Nephron progenitor cell (in vitro differentiated cells): Measurements from ENCODE around the gene SYT1.
"Not testable (repeated sequence)": the region's sequence is repeated elsewhere in the genome, so short reads cannot be mapped to it uniquely, and the experiment has no call there.

Source experiments
- DNase-seq: peaks from one replicate; pipeline ENCODE4 v3.0.0; 2021
- H3K27ac Mint-ChIP-seq: 2 replicates; pipeline ENCODE4 v1.8.0; 2021; ENCODE audit warnings: mild to moderate bottlenecking, moderate library complexity, mixed read lengths
- H3K27me3 Mint-ChIP-seq: 2 replicates; pipeline ENCODE4 v1.8.0; 2021; ENCODE audit warnings: mild to moderate bottlenecking, low read depth, mixed read lengths; ENCODE audit not compliant: poor library complexity
- H3K36me3 Mint-ChIP-seq: 2 replicates; pipeline ENCODE4 v1.8.0; 2021; ENCODE audit warnings: low read depth, mixed read lengths
- H3K4me1 Mint-ChIP-seq: 2 replicates; pipeline ENCODE4 v1.8.0; 2021; ENCODE audit warnings: mixed read lengths
- H3K4me3 Mint-ChIP-seq: 2 replicates; pipeline ENCODE4 v1.8.0; 2021; ENCODE audit warnings: mild to moderate bottlenecking, moderate library complexity, mixed read lengths
- H3K9me3 Mint-ChIP-seq: 2 replicates; pipeline ENCODE4 v1.8.0; 2021; ENCODE audit warnings: mild to moderate bottlenecking, moderate library complexity, mixed read lengths
- TF ChIP-seq, protein P1 (sequence below): fragments of 200-600 bp; sonication (generic); IDR thresholded peaks from 2 replicates; pipeline ENCODE4 v1.5.0; 2021; ENCODE audit warnings: antibody characterized with exemption

SYT1 gene

DNA sequence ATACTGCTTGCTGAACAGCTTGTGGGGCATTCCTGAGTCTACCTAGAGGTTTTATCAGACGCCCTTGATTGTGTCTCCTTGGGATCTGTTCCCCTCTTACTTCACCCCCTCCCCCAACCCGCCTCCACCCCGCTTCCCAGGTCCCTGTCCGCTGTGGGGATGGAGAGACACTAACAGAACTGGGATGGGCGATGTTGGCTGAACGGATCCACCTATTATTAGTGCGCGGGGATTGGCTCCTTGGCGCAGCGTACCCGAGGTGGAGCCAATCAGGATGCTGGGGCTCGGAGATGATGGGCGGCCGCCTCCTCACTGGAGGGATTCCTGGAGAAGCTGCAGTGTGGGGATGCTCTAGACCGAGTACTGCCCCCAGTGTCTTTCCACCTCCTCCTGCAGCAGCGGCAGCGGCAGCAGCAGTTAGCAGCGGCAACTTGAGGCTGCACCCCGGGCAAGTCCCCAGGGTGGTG is at the start of gene SYT1:
SYT1 (plus strand) TSS at position 372 of the 467 bp plus-strand sequence.
- H3K4me1 Mint-ChIP-seq, result peaks cover 44% of the 10 kb centered on the region
- H3K9me3 Mint-ChIP-seq, result no peaks in the 10 kb centered on the region
- peak within 1 kb of the TSS; percentile 94 for H3K4me3 Mint-ChIP-seq
- peaks cover 16% of the 10 kb centered on the region for H3K27me3 Mint-ChIP-seq
- H3K27ac Mint-ChIP-seq, result peak within 1 kb of the TSS; percentile 75
- H3K36me3 Mint-ChIP-seq, result no peaks in the 10 kb centered on the region
- peak; percentile 83 for DNase-seq
- TF ChIP-seq, protein P1, sequence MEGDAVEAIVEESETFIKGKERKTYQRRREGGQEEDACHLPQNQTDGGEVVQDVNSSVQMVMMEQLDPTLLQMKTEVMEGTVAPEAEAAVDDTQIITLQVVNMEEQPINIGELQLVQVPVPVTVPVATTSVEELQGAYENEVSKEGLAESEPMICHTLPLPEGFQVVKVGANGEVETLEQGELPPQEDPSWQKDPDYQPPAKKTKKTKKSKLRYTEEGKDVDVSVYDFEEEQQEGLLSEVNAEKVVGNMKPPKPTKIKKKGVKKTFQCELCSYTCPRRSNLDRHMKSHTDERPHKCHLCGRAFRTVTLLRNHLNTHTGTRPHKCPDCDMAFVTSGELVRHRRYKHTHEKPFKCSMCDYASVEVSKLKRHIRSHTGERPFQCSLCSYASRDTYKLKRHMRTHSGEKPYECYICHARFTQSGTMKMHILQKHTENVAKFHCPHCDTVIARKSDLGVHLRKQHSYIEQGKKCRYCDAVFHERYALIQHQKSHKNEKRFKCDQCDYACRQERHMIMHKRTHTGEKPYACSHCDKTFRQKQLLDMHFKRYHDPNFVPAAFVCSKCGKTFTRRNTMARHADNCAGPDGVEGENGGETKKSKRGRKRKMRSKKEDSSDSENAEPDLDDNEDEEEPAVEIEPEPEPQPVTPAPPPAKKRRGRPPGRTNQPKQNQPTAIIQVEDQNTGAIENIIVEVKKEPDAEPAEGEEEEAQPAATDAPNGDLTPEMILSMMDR, result no peak

DNA sequence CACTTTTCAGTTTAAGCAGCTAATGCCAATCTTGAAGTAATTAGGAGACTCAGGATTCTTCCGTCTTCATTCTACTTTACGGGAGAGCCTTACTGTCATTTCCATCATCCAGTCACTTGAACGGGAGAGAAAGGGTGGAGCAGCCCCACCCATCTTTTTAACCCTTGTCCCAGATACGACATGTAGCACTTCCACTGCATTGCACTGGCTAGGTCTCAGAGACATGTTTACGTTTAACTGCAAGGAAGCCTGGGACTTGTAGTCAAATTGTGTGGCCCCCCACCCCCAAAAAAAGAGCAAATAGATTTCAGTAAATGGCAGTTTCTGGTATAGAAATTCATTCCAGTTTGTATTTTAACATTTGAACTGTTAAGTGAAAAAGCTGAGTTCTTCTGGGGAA is 46.1 kb upstream of the SYT1 start:
- no peaks in the 10 kb centered on the region for H3K36me3 Mint-ChIP-seq
- TF ChIP-seq, protein P1, result no peak

DNA sequence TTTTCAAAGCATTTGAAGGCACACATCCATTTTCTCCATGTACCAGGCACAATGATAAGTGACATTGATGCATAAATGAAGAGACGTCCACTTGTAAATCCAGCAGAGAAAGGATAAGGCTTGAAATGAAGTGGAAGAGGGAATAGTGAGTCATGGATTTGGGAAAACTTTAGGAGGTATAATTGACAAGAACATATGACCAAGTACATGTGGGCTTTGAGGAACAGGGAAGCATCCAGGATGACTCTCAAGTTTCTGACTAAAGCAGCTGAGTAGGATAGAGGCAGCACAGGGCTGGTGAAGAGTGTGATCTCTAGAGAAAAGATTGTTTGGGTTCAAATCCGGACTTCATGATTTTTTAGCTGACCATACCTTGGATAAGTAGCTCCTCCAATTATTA is 43.6 kb upstream of the SYT1 start:
- Mint-ChIP-seq H3K4me1 (no peaks in the 10 kb centered on the region), H3K9me3 (peaks cover 3% of the 10 kb centered on the region), H3K27me3 (no peaks in the 10 kb centered on the region), H3K36me3 (no peaks in the 10 kb centered on the region), H3K27ac (no peak overlapping the region), H3K4me3 (no peak overlapping the region)
- TF ChIP-seq, protein P1, result no peak
- DNase-seq, result no peak

More for the DNA sequence above, 46.1 kb upstream of the SYT1 start:
- Mint-ChIP-seq H3K27ac (no peak overlapping the region), H3K4me1 (no peaks in the 10 kb centered on the region), H3K27me3 (peaks cover 3% of the 10 kb centered on the region), H3K9me3 (peaks cover 3% of the 10 kb centered on the region), H3K4me3 (no peak overlapping the region)
- no peak for DNase-seq

DNA sequence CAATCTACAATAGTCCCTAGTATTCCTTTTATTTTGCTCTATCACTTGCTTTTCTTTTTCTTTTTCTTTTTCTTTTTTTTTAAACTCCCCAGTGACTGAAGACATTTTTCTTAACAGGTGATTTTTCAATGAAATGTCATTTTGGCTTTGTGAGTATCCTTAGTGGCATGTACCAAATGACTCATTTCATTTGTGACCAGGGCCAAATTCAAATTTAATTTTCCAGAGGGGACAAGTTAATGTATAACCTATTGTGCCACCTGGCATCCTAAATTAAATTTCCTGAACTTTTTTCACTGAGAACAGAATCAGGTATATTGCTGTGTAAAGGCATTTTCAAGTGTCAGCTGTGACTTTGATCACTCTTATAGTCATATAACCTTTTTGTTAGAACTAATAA is 39.7 kb upstream of the SYT1 start:
- Mint-ChIP-seq H3K9me3 (no peaks in the 10 kb centered on the region), H3K4me1 (no peaks in the 10 kb centered on the region), H3K27me3 (no peaks in the 10 kb centered on the region), H3K27ac (no peak overlapping the region), H3K36me3 (no peaks in the 10 kb centered on the region), H3K4me3 (no peak overlapping the region)
- DNase-seq, result no peak
- TF ChIP-seq, protein P1, result no peak

DNA sequence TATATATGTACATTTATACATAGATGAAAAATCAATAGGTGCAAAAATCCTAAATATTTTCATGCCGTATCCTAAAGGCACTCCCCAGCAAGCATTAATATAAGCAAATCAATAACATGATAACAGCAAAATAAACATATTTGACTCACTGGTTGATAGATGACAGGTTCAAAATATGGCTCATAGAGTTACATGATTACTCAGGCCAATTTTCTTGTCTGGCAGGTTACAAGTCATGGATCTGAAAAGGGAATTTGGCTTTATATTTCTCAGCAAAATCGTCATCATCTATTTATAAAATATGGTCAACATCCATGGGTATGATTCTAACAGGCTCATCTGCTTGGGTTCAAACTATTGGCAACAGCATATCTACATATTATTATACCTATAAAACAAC is 34.9 kb upstream of the SYT1 start:
- no peaks in the 10 kb centered on the region for H3K4me1 Mint-ChIP-seq
- H3K9me3 Mint-ChIP-seq, result no peaks in the 10 kb centered on the region
- H3K36me3 Mint-ChIP-seq, result no peaks in the 10 kb centered on the region
- TF ChIP-seq, protein P1, result no peak
- H3K27me3 Mint-ChIP-seq, result no peaks in the 10 kb centered on the region
- H3K4me3 Mint-ChIP-seq, result no peak overlapping the region
- no peak for DNase-seq
- no peak overlapping the region for H3K27ac Mint-ChIP-seq

DNA sequence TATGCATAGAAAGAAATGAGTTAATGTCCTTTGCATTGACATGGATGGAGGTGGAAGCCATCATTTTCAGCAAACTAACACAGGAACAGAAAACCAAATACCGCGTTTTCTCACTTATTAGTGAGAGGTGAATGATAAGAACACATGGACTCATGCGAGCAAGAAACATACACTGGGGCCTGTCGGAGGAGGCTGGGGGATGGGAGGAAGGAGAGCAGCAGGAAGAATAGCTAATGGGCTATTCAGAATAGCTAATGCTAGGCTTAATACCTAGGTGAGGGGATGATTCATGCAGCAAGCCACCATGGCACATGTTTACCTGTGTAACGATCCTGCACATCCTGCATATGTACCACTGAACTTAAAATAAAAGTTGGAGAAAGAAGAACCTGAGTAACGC is 29.1 kb upstream of the SYT1 start:
- Mint-ChIP-seq H3K4me3 (no peak overlapping the region), H3K9me3 (no peaks in the 10 kb centered on the region), H3K27ac (no peak overlapping the region), H3K4me1 (no peaks in the 10 kb centered on the region), H3K36me3 (no peaks in the 10 kb centered on the region), H3K27me3 (no peaks in the 10 kb centered on the region)
- DNase-seq, result no peak
- TF ChIP-seq, protein P1, result no peak

DNA sequence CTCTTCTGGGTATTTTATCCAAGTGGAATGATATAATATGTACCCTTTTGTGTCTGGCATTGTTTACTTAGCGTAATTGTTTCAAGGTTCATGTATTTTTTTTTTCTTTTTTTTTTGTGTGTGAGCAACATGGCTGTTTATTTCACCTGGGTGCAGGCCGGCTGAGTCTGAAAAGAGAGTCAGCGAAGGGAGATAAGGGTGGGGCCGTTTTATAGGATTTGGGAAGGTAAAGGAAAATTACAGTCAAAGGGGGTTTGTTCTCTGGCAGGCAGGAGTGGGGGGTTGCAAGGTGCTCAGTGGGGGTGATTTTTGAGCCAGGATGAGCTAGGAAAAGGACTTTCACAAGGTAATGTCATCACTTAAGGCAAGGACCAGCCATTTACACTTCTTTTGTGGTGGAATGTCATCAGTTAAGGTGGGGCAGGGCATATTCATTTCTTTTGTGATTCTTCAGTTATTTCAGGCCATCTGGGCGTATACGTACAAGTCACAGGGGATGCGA is 24.0 kb upstream of the SYT1 start:
- not testable (repeated sequence) for DNase-seq, H3K9me3 Mint-ChIP-seq, H3K4me1 Mint-ChIP-seq, H3K4me3 Mint-ChIP-seq, H3K36me3 Mint-ChIP-seq, H3K27me3 Mint-ChIP-seq, H3K27ac Mint-ChIP-seq
